ENCODE data around the gene KLK14. TPM values are rescaled to one million over a fixed set of nuclear protein-coding genes. Genes with fewer than 3 reads are reported as not detected.

KLK14 gene
- total and polyA plus RNA-seq, 2 experiments from 2014 or later: 0.42 TPM; not detected in 1

- TF ChIP-seq ZNF462 (CRISPR knock-in tag; IDR thresholded peaks at IDR 0.05) (no peak), POLR2AphosphoS5 (IDR thresholded peaks at IDR 0.05; ENCODE audit: low read depth) (no peak), EZH2phosphoT487 (IDR thresholded peaks at IDR 0.05; ENCODE audit: unreplicated experiment) (no peak), JUNB (IDR thresholded peaks at IDR 0.05; ENCODE audit: unreplicated experiment) (no peak), ZNF114 (CRISPR knock-in tag; IDR thresholded peaks at IDR 0.05) (no peak), NANOG (IDR thresholded peaks at IDR 0.05; ENCODE audit: borderline replicate concordance) (no peak)
- TF ChIP-seq, protein P1, sequence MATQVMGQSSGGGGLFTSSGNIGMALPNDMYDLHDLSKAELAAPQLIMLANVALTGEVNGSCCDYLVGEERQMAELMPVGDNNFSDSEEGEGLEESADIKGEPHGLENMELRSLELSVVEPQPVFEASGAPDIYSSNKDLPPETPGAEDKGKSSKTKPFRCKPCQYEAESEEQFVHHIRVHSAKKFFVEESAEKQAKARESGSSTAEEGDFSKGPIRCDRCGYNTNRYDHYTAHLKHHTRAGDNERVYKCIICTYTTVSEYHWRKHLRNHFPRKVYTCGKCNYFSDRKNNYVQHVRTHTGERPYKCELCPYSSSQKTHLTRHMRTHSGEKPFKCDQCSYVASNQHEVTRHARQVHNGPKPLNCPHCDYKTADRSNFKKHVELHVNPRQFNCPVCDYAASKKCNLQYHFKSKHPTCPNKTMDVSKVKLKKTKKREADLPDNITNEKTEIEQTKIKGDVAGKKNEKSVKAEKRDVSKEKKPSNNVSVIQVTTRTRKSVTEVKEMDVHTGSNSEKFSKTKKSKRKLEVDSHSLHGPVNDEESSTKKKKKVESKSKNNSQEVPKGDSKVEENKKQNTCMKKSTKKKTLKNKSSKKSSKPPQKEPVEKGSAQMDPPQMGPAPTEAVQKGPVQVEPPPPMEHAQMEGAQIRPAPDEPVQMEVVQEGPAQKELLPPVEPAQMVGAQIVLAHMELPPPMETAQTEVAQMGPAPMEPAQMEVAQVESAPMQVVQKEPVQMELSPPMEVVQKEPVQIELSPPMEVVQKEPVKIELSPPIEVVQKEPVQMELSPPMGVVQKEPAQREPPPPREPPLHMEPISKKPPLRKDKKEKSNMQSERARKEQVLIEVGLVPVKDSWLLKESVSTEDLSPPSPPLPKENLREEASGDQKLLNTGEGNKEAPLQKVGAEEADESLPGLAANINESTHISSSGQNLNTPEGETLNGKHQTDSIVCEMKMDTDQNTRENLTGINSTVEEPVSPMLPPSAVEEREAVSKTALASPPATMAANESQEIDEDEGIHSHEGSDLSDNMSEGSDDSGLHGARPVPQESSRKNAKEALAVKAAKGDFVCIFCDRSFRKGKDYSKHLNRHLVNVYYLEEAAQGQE (IDR thresholded peaks at IDR 0.05; ENCODE audit: unreplicated experiment): no peak
Measured at GRCh38 chr19:51127755-51128154, 45.1 kb upstream of the KLK14 start (continued).
